ENCODE results near the gene PNMA1. TPM values are rescaled to one million over a fixed set of nuclear protein-coding genes. Genes with fewer than 3 reads are reported as not detected.

Gene PNMA1
- total RNA-seq, 1 donor from 2014 or later, result 25.9 TPM

- Mint-ChIP-seq H3K27me3 (ENCODE audit: insufficient read depth, low read depth) (peaks cover 2% of the 10 kb centered on the region), H3K4me1 (no peaks in the 10 kb centered on the region)
These were observed 29.6 kb downstream of the PNMA1 start for GRCh38 chr14:73684627-73685026.

GRCh38 chr14:73680821-73681220 lies 33.4 kb downstream of the PNMA1 start:
- no peak overlapping the region for H3K4me2 ChIP-seq
- no peak overlapping the region for H3K4me3 ChIP-seq
- no peaks in the 10 kb centered on the region for H3K9me3 Mint-ChIP-seq
- no peak overlapping the region for H3K9ac ChIP-seq
- H3K36me3 ChIP-seq, result no peaks in the 10 kb centered on the region
- DNase-seq (ENCODE audit: low spot score), result no peak
- H4K20me1 ChIP-seq (ENCODE audit: low read depth), result no peaks in the 10 kb centered on the region
- H2AFZ ChIP-seq (replicated peaks), result no peak overlapping the region
- H3K4me1 Mint-ChIP-seq, result no peaks in the 10 kb centered on the region
- H3F3A ChIP-seq (ENCODE audit: low read depth), result no peaks in the 10 kb centered on the region
- no peaks in the 10 kb centered on the region for H3K27me3 ChIP-seq
- no peak overlapping the region for H3K4me3 Mint-ChIP-seq
- no peaks in the 10 kb centered on the region for H3K4me1 ChIP-seq
- TF ChIP-seq, protein P1, sequence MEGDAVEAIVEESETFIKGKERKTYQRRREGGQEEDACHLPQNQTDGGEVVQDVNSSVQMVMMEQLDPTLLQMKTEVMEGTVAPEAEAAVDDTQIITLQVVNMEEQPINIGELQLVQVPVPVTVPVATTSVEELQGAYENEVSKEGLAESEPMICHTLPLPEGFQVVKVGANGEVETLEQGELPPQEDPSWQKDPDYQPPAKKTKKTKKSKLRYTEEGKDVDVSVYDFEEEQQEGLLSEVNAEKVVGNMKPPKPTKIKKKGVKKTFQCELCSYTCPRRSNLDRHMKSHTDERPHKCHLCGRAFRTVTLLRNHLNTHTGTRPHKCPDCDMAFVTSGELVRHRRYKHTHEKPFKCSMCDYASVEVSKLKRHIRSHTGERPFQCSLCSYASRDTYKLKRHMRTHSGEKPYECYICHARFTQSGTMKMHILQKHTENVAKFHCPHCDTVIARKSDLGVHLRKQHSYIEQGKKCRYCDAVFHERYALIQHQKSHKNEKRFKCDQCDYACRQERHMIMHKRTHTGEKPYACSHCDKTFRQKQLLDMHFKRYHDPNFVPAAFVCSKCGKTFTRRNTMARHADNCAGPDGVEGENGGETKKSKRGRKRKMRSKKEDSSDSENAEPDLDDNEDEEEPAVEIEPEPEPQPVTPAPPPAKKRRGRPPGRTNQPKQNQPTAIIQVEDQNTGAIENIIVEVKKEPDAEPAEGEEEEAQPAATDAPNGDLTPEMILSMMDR (IDR thresholded peaks at IDR 0.05), result no peak
- TF ChIP-seq EZH2 (IDR thresholded peaks at IDR 0.05) (no peak), EZH2phosphoT487 (IDR thresholded peaks at IDR 0.05) (no peak)
- no peak overlapping the region for H3K27ac Mint-ChIP-seq
- H3K27ac ChIP-seq, result no peak overlapping the region
- H3K9me3 ChIP-seq (ENCODE audit: low read depth), result no peaks in the 10 kb centered on the region
- peaks cover 14% of the 10 kb centered on the region for H3K36me3 Mint-ChIP-seq
- no peaks in the 10 kb centered on the region for H3K79me2 ChIP-seq (ENCODE audit: low read depth)
- H3K27me3 Mint-ChIP-seq (ENCODE audit: insufficient read depth, low read depth), result peaks cover 2% of the 10 kb centered on the region

More at GRCh38 chr14:73684627-73685026, 29.6 kb downstream of the PNMA1 start:
- no peaks in the 10 kb centered on the region for H3K9me3 Mint-ChIP-seq
- TF ChIP-seq EZH2phosphoT487 (IDR thresholded peaks at IDR 0.05), result no peak
- TF ChIP-seq EZH2 (IDR thresholded peaks at IDR 0.05), result no peak
- TF ChIP-seq, protein P1 (IDR thresholded peaks at IDR 0.05), result no peak
- Histone ChIP-seq H3K4me3 (no peak overlapping the region), H3K27me3 (no peaks in the 10 kb centered on the region), H3K9me3 (ENCODE audit: low read depth) (no peaks in the 10 kb centered on the region), H3K36me3 (no peaks in the 10 kb centered on the region), H3K79me2 (ENCODE audit: low read depth) (no peaks in the 10 kb centered on the region), H2AFZ (replicated peaks) (no peak overlapping the region), H4K20me1 (ENCODE audit: low read depth) (no peaks in the 10 kb centered on the region), H3K4me1 (no peaks in the 10 kb centered on the region), H3K27ac (no peak overlapping the region), H3K4me2 (no peak overlapping the region), H3K9ac (no peak overlapping the region), H3F3A (ENCODE audit: low read depth) (no peaks in the 10 kb centered on the region)
- no peak overlapping the region for H3K27ac Mint-ChIP-seq
- no peak overlapping the region for H3K4me3 Mint-ChIP-seq
- DNase-seq (ENCODE audit: low spot score), result no peak
- H3K36me3 Mint-ChIP-seq, result peaks cover 11% of the 10 kb centered on the region

DNA sequence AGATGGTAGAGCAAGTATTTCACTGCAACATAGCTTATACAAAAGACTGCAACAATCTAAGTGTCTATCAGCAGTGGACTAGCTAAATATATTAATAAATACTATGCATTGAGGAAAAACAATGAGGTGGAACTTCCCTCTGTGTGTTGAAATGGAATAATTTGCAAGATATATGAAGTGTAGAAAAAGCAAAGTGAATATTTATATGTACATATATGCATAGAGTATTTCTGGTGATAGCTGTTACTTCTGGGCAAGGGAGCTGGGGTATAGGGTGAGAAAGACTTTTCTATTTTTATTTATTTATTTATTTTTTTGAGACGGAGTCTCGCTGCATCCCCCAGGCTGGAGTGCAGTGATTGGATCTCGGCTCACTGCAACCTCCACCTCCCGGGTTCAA lies 35.5 kb downstream of the PNMA1 start:
- no peaks in the 10 kb centered on the region for H3K27me3 Mint-ChIP-seq (ENCODE audit: insufficient read depth, low read depth)
- no peak overlapping the region for H3K4me3 ChIP-seq
- H4K20me1 ChIP-seq (ENCODE audit: low read depth), result no peaks in the 10 kb centered on the region
- no peak overlapping the region for H3K27ac ChIP-seq
- no peak overlapping the region for H3K4me3 Mint-ChIP-seq
- H3K36me3 ChIP-seq, result no peaks in the 10 kb centered on the region
- no peak overlapping the region for H3K9ac ChIP-seq
- H3K36me3 Mint-ChIP-seq, result peaks cover 10% of the 10 kb centered on the region
- H3K9me3 Mint-ChIP-seq, result no peaks in the 10 kb centered on the region
- DNase-seq (ENCODE audit: low spot score), result no peak
- H2AFZ ChIP-seq (replicated peaks), result no peak overlapping the region
- H3K4me2 ChIP-seq, result no peak overlapping the region
- no peaks in the 10 kb centered on the region for H3K4me1 Mint-ChIP-seq
- H3K27me3 ChIP-seq, result no peaks in the 10 kb centered on the region
- H3K9me3 ChIP-seq (ENCODE audit: low read depth), result no peaks in the 10 kb centered on the region
- no peaks in the 10 kb centered on the region for H3K4me1 ChIP-seq
- H3F3A ChIP-seq (ENCODE audit: low read depth), result no peaks in the 10 kb centered on the region
- TF ChIP-seq, protein P1 (IDR thresholded peaks at IDR 0.05), result no peak
- TF ChIP-seq EZH2 (IDR thresholded peaks at IDR 0.05), result no peak
- no peak for TF ChIP-seq EZH2phosphoT487 (IDR thresholded peaks at IDR 0.05)
- H3K79me2 ChIP-seq (ENCODE audit: low read depth), result no peaks in the 10 kb centered on the region
- H3K27ac Mint-ChIP-seq, result no peak overlapping the region

Measured in neural progenitor cell (in vitro differentiated cells).